Hepatic stellate cell (primary cell): ENCODE results near the gene SORCS2.
A peak's percentile ranks its signal among the peaks of the same experiment; 100 is the strongest.
"Not testable (repeated sequence)": the region's sequence is repeated elsewhere in the genome, so short reads cannot be mapped to it uniquely, and the experiment has no call there.

Source experiments
- DNase-seq: peaks from one replicate; pipeline ENCODE4 v3.0.0; 2011; ENCODE audit warnings: low spot score

The SORCS2 gene

GRCh38 chr4:7200801-7201200 lies 8.5 kb downstream of the SORCS2 start:
- no peak for DNase-seq

GRCh38 chr4:7201420-7202305 lies 9.3 kb downstream of the SORCS2 start:
- DNase-seq, result no peak

DNA sequence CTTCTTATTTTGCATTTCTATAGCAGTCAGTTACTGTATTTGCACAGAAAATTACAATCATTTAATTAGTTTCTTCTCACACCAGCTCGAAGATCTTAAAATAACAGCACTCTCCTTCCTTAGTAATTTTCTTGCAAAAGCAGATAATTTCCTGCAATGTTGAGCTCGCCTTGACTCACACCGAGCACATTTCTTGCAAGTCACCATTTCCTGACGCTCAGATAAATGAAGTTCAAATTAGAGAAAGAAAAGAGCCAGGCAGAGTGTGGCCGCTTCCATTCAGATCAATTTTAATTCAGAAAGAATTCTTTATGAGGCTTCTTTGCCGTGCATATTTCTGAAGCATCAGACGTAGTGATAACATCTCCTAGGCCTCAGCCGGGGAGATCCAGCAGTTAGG lies 10.1 kb downstream of the SORCS2 start:
- no peak for DNase-seq

- DNase-seq, result no peak
These were observed 12.5 kb downstream of the SORCS2 start for GRCh38 chr4:7204656-7205387.

- DNase-seq, result peak; percentile 68
These were observed 14.0 kb downstream of the SORCS2 start for GRCh38 chr4:7206385-7206784.

GRCh38 chr4:7206911-7207567 lies 14.7 kb downstream of the SORCS2 start:
- DNase-seq, result peak; percentile 94

GRCh38 chr4:7207628-7208231 lies 15.4 kb downstream of the SORCS2 start:
- no peak for DNase-seq

DNA sequence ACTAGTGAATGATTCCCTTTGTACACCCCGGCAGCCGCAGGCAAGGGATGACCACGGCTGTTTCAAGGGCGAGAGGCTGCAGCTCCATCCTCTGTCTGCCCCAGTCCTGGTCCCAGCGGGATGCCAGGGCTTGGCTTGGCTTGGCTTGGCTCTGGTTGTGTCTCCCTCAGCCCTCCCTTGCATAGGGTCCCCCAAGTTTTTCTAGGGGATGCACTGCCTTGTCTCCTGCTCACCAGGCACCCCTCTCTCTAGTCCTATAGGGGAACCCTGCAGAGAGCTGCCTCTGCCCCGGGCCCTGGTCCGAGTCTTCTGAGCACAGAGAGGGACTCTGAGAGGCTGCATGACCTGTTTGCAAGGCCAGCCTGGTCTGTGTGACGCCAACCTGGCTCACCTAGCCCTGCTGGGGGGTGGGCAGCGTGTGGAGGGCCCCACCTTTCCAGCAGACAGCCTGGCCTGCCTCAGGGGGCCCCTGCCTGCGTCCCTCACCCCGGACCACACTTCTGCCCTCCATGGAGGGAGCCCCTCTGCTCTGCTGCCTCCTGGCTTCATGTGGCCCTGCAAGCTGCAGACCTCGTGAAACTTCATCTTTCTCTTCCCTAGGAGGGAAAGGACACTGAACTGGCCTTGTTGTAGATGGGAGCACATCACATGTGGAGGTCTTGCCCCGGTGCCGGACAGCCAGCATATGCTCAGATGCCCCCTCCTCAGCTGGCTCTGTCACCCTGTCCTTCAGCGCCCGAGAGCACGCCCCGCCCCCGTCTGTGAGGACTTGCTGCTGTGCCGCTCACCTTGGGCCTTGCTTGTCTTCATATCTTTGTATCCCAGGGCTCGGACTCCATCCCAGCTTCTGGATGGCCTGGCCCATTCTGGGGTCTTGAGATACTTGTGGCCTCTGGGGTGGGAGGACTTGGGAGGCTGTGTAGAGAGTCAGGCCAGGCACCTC lies 16.4 kb downstream of the SORCS2 start:
- no peak for DNase-seq

DNA sequence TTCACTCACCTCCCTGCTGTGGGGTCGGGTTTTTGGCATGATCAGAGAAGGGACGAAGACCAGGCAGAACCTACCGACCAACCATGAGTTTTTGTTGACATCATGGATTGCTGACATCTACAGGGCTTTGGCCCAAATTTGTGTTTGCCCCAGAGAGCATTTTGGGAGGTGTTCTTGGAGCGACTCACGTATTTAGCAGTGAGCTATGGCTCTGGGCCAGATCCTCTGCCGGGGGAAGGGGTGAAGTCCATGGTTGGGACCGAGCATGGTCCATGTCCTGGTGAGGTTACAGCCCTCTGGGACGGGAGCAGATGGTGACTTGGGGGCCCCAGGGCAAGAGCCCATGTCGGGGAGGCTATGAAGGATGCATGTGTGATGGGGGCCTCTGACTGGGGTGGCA lies 17.4 kb downstream of the SORCS2 start:
- no peak for DNase-seq

- peak; percentile 92 for DNase-seq
These were observed 18.5 kb downstream of the SORCS2 start for GRCh38 chr4:7210824-7211223.

DNA sequence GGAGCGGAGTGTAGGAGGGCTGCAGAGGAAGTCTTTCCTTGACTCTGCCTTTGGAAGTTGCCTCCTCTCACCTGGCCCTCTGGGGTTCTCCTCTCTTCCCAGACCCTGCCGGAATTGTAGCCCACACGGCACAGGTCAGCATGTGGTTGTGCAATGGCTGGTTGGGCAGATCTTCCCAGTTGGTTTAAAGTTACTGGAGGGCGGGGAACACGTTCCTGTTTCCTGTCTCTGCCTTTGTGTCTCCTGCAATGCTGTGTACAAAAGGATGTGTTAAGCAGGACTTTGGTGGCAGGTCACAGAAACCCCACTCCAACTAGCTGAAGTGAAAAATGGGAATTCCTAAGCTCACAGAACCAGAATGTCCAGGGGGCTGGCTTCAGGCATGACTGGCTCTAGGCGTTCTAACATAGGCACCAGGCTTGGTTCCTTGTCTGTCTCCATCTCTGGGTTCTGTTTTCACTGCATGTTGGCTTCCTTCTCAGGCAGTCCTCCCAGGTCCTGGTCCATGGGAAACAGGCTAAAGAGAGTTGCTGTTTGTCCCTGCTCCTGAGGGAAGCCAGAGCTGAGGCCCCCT lies 19.9 kb downstream of the SORCS2 start:
- DNase-seq, result no peak

DNA sequence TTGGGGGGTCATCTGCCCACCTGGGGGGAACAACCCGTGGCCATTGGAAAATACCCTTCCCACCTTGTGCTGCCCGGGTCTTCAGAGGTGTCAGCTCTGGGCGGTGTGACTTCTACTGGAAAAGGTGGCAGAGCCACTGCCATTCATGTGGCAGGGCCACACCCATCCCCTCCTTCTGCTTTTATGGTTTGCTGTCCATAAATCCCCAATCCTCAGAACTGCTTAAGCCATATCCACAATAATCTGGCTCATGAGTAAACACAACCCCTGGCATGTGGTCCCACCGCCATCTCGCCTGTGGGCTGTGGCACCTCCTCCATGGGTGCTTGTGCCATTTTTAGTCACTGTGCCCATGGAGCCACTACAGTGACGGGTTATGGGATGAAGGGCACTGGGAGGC lies 20.6 kb downstream of the SORCS2 start:
- no peak for DNase-seq

DNA sequence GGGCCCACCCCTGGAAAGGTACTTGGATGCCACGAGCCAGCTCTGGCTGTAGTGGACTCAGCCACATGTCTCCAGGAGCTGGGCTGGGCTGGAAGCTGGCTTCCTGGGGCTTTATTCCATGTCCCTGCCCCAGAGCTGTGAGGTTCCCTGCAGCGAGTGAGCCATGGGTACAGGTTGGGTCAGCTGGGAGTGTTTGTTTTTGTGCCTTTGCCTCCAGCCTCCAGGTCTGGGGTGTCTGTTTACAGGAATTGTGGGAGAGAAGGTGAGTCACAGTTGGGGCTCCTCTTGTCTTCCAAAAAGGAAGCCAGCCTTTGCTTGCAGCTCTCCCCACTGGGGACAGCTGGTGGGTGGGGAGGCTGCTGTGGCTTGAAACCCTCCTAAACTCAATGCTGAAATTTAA lies 21.5 kb downstream of the SORCS2 start:
- DNase-seq, result no peak

DNA sequence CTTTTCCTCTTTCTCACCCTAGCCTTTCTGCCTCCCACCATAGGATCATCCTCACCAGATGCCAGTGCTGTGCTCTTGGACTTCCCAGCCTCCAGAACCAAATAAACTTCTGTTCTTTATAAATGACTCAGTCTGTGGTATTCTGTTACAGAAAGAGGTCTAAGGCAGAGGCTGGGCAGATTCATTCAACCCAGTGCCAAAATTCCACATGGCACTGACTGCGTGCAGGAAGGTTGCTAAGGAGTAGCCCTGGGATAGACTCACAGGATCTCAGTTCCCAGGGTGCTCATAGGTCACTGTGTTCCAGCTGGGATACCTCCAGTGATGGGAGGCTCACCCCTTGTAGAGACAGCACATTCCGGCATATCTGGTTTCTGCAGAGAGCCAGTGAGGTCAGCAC lies 22.0 kb downstream of the SORCS2 start:
- DNase-seq, result no peak

DNA sequence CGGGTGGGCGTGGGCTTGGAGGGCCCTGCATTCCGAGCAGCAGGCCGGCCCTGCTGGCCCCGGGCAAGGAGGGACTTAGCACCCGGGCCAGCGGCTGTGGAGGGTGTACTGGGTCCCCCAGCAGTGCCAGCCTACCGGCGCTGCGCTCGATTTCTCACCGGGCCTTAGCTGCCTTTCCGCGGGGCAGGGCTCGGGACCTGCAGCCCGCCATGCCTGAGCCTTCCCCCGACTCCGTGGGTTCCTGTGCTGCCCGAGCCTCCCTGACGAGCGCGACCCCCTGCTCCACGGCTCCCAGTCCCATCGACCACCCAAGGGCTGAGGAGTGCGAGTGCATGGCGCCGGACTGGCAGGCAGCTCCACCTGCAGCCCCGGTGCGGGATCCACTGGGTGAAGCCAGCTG lies 22.8 kb downstream of the SORCS2 start:
- DNase-seq, result not testable (repeated sequence)

GRCh38 chr4:7217039-7217438 lies 24.7 kb downstream of the SORCS2 start:
- no peak for DNase-seq

DNA sequence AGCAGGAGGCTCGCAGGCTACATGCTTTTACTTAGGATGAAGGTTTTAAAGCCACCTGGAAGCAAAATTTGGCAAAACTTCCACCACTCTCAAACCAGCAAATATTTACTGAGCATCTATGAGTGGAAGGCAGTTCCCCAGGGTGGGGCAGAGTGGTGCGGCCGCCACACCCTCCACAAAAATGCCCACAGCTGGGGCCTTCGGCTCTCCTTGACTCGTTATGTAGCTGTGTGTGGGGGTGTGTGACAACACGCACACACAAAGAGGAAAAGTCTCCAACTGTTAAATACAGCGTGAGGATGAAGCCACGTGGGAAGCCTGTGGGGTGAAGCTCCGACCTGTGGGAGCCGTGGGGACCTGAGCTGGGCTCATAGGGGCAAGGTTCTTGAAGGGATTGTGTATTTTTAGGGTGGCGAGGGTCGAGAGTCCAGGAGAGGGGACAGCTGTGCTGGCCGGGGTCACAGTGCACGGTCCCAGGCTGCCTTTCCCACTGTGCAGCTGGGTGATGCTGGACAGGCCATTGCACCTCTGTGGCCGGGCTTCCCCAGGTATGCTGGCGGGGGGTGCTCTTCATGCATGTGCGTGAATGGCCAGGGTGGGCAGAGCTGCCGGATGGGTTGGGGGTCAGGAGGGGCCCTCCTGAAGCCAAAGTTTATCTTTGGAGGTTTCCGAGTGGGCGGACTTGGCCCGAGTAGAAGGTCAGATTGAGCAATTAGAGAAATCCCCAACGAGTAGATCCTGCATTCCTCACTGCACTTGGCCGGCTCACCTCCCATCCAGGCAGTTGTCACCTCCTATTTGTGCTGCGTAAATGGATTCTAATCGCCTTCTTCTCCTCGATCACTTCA lies 25.4 kb downstream of the SORCS2 start:
- no peak for DNase-seq

DNA sequence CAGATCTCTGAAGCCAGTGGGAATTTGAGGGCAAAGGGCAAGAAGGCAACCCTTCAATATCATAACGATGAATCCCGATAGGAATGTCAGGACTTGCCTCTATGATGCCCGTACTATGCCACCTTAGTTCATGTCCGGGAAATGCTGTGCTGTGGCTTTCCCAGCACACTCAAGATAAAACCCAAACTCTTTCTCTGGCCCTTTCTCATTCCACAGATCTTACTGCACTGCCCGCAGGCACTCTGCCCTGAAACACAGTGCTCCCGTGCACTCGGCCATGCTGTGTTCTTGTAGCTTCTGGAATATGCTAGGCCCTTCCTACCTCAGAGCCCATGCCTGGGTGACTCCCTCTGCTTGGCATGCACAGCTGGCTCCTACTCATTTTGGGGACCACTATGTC lies 26.3 kb downstream of the SORCS2 start:
- no peak for DNase-seq

GRCh38 chr4:7222521-7222920 lies 30.2 kb downstream of the SORCS2 start:
- DNase-seq, result no peak

GRCh38 chr4:7223541-7223940 lies 31.2 kb downstream of the SORCS2 start:
- DNase-seq, result no peak
